IMR-90 (cell line): ENCODE measurements around the gene PANK4. TPM values are rescaled to one million over a fixed set of nuclear protein-coding genes. Genes with fewer than 3 reads are reported as not detected.

Source experiments
- RAD21 ChIP-seq: IDR thresholded peaks from 2 replicates; pipeline ENCODE4 v1.6.1; 2012; ENCODE audit warnings: low read length, improper control_type of control experiment
- polyA plus RNA-seq, 3 experiments: library from polyadenylated mRNA; depleted of rRNA; stranded (reverse); fragments of >200 nt; gene quantifications; 2 replicates each; pipeline ENCODE4 v1.2.3, GENCODE V29; 2012; ENCODE audit warnings: low replicate concordance in 1 of 3
- total RNA-seq: library from RNA; depleted of rRNA; stranded (reverse); fragments of >200 nt; gene quantifications from 2 replicates; pipeline ENCODE4 v1.2.3, GENCODE V29; 2012
- TF ChIP-seq, protein P1 (sequence below): conservative IDR thresholded peaks from 2 replicates; pipeline ENCODE4 v1.5.1; 2012; ENCODE audit warnings: mild to moderate bottlenecking, low read depth, low read length, improper control_type of control experiment

PANK4 gene
- total and polyA plus RNA-seq, 2 of the 4 experiments (the other 2 are of a cell fraction) = 14.0 to 18.5 TPM

DNA sequence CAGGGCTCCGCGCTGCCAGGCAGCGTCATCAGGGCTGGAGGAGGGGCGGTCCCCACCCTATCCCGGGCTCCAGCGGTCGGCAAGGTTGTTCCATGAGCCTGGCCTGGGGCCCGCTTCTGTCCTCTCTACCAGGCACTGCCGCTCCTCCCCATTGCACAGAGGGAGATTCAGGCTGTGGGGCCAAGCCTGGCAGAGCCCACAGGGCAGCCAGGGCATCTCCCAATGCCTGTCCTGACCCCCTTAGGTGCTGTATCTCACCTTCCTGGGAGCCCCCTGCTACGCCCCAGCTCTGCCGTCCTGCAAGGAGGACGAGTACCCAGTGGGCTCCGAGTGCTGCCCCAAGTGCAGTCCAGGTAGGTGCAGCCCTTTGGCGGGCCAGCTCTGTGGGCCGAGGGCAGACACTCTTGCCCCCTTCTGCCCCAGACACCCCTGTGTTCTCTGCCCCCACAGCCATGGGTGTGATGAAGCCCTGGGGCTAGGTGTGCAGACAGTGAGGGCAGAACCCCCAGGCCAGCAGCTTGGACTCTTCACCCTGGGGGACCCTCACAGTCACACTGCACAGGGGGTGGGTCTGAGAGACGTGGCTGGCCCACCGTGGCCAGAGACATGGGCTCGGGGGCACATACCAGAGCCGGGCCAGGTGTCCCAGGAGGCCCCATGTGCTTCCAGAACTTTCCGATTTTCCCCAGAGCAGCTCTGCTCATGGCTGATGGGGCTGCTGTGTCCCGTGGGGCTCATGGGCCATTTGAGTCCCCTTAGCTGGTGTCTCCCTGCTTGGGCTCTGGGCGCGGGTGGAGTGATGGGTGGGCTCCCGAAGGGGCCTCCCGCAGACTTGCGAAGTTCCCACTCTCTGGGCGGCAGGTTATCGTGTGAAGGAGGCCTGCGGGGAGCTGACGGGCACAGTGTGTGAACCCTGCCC lies 31.3 kb upstream of the PANK4 start (continued):
- TF ChIP-seq, protein P1, sequence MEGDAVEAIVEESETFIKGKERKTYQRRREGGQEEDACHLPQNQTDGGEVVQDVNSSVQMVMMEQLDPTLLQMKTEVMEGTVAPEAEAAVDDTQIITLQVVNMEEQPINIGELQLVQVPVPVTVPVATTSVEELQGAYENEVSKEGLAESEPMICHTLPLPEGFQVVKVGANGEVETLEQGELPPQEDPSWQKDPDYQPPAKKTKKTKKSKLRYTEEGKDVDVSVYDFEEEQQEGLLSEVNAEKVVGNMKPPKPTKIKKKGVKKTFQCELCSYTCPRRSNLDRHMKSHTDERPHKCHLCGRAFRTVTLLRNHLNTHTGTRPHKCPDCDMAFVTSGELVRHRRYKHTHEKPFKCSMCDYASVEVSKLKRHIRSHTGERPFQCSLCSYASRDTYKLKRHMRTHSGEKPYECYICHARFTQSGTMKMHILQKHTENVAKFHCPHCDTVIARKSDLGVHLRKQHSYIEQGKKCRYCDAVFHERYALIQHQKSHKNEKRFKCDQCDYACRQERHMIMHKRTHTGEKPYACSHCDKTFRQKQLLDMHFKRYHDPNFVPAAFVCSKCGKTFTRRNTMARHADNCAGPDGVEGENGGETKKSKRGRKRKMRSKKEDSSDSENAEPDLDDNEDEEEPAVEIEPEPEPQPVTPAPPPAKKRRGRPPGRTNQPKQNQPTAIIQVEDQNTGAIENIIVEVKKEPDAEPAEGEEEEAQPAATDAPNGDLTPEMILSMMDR = no peak
- no peak for TF ChIP-seq RAD21
